UCSD-AML1 (cell line): ENCODE data around the gene KPNA6.
"Not testable (repeated sequence)": the region's sequence is repeated elsewhere in the genome, so short reads cannot be mapped to it uniquely, and the experiment has no call there.

ENCODE experiments used
- DNase-seq: peaks from one replicate; lab custom pipeline; 2025; ENCODE audit not compliant: unreplicated experiment; lab: John Stamatoyannopoulos, UW

KPNA6 gene

DNA sequence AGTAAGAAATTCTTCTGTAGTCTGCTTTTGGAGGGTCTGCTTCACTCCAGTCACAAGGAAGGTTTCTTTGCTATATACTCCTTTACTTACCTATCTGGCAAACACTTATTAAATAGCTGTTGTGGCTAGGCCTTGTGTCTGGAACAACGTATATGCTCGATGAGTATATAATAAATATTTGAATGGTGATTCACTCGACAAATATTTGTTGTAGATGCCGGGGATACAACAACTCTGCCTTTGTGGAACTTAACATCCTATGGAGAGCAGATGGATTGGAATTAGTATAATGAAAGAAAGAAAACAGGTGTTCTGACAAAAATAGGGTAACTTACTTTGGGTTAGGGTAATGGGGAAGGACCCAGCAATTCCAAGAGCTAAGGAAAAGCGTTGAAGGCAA, 31.1 kb downstream of the KPNA6 start:
- DNase-seq, result no peak

DNA sequence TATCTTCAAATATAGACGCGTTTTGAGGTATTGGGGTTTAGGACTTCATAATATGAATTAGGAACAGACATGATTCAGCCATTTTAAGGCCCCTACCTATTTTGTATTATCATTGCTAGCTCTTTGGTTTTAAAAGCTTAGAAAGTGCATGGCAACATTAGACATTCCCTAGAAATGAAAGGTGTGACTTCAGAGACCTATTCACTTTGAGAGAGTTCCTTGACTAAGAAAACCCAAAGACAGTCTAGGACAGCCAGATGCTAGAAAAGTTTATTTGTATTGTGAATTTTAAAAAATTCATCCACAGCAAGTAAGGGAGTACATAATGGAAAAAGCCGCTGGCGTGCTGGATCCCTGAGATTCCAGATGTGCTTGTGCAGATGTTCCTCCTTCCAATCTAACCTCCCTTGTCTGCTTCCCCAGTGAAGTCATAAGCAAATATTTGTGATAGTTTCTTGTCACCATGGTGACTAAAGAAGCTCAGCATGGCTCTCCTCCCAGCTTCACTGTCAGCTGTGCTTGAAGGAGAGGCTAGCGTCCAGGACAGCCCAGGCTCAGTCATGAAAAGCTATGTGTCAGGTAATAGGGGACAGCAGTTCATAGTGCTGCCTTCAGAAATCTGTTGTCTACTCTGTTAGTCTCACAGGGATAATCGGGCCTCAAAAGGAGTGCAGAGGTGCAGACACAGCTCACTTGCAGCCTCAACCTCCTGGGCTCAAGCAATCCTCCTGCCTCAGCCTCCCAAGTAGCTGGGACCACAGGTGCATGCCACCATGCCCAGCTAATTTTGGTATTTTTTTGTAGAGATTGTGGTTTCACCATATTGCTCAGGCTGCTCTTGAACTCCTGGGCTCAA, 34.8 kb downstream of the KPNA6 start:
- DNase-seq, result no peak

DNA sequence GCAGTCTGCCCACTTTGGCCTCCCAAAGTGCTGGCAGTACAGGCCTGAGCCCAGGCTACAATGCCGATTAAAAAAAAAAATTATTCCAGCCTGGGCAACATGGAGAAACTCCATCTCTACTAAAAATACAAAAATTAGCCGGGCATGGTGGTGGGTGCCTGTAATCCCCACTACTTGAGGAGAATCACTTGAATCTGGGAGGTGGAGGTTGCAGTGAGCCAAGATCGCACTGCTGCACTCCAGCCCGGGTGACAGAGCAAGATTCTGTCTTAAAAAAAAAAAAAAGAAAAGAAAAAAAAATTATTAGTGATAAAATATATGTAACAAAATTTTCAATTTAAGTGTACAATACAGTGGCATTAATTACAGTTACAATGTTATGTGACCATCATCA, 35.4 kb downstream of the KPNA6 start:
- not testable (repeated sequence) for DNase-seq

DNA sequence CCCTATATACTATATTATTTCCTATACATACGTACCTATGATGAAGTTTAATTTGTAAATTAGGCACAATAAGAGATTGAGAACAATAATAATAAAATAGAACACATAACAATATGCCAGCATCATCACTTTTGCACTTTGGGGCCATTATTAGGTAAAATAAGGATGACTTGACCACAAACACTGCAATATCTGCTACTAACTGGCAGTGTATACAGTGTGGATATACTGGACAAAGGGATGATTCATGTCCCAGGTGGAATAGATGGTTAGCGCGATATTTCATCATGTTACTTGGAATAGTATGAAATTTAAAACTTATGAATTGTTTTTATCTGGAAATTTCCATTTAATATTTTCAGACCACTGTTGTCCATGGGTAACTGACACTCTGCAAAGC, 36.2 kb downstream of the KPNA6 start:
- no peak for DNase-seq

DNA sequence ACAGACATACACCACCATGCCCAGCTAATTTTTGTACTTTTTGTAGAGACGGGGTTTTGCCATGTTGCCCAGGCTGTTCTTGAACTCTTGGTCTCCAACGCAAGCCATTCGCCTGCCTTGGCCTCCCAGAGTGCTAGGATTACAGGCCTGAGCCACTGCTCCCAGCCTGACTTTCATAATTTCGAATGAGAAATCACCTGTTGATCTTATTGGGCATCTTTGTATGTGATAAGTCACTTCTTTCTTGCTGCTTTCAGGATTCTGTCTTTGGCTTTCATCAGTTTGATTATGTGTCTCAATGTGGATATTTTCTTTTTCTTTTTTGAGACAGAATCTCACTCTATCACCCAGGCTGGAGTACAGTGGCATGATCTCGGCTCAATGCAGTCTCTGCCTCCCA, 39.9 kb downstream of the KPNA6 start:
- not testable (repeated sequence) for DNase-seq

DNA sequence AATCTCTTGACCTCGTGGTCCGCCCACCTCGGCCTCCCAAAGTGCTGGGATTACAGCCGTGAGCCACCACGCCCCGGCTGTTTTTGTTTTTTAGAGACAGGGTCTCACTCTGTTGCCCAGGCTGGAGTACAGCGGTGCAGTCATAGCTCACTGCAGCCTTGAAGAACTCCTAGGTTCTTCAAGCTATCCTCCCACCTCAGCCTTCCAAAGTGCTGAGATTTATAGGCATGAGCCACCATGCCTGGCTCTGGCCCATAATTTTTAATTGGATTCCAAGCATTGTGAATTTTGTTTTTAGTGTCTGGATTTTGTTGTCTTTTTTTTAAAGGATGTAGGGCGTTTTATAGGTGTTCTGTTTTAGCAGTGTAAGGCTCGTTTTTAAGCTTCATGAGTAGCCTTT, 43.0 kb downstream of the KPNA6 start:
- no peak for DNase-seq

DNA sequence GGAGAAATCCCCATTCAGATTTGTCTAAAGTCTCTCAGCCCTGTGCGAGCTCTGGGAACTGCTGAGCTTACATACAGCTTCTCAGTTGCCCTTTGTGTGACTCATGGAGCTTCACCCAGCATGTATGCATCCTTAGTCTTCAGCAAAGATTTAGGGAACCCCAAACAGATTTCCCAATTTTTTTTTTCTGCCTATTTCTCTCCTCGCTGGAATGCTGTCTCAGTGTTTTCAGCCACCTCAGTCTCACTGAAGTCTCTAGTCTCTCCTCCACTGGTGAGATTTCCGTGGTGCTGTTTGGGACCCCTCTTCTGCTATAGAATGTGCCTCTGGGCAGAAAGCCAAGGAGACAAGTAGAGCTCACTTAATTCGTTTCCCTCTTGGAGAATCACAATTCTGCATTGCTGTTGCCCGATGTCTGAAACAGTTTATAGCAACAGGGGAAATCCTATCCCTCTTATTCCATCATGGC, 43.5 kb downstream of the KPNA6 start:
- DNase-seq, result no peak

DNA sequence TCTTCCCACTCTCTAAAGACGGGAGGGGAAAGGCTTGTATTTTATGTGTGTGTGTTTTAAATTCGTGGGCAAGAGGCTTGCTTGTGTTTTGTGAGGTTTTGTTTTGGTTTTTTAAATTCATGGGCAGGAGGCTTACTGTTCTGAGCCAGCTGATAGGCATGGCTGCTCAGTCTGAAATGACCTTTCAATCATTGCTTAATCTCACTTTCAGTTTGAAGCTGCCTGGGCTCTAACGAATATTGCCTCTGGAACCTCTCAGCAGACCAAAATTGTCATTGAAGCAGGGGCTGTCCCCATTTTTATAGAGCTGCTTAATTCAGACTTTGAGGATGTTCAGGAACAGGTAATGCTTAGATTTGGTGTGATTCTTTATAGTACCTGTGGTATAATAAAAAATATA, 51.3 kb downstream of the KPNA6 start:
- no peak for DNase-seq

DNA sequence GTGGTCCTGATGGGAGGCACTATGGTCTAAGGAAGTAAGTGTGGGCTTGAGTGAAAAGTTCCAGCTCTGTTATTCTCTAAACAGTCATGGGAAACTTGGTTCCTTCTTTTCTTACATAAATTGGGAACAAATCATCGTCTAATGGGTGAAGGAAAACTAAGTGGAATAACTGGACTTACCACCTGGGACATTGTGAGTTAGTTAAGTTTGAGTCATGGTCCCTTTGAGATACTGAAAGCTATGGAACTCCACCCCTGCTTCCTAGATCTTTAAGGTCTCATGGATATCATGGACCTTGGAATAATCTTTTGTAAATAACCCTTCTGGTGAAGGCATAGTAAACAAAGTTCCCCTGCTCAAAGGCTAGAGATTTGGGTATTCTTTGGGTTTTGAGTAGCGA, 55.5 kb downstream of the KPNA6 start:
- DNase-seq, result no peak

DNA sequence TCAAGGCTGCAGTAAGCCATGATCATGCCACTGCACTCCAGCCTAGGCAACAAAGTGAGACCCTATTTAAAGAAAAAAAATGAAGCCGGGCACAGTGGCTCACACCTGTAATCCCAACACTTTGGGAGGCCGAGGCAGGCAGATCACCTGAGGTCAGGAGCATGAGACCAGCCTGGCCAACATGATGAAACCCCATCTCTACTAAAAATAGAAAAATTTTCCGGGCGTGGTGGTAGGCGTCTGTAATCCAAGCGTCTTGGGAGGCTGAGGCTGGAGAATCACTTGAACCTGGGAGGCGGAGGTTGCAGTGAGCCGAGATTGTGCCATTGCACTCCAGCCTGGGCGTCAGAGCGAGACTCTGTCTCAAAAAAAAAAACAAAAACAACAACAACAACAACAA, 57.8 kb downstream of the KPNA6 start:
- DNase-seq, result not testable (repeated sequence)

DNA sequence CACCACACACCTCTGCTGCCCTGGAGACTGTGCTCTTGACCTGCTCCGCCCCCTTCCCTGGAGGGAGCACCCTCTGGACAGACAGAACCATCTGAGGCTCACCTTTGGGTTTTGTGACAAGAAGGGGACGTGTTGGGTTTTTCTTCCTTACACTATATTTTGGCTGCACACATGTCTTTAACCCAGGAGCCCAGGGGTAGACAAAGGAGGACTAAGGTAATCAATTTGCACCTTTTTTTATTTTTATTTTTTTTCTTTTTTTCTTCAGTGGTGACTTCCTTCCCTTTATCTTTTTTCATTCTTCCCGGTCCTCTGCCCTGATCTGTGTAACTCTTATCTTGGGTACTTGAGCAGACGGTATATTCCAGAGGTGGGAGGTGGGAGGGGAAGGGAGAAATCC, 63.1 kb downstream of the KPNA6 start:
- no peak for DNase-seq

DNA sequence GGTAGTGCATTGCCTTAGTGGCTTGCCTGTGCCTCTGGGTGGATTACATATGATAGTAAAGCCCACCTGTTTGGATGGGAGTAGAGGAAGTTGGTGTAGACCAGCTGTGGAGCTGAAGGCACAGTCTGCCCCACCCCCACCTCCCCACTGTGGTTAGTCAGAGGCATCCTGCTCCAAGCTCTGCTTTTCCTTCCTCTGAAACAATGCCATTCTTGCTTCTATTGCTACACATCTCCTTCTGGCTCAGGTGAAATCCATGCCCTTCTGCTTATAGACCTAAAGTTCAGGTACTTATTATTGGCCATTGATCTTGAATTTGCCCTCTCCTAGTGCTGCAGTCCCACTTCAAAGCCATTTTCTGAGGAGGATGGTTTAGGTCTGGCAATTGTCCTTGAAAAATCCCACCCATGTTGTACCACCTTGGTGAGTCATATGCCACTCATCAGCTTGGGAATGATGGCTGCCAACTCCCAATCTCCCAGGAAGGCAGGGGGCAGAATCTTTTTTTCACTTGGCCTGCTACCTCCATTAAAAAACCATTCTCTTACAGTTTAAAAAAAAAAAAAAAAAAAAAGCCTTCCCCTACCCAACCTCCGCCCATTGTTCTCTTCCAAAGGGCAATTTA, 64.9 kb downstream of the KPNA6 start:
- peak; percentile 35 for DNase-seq

DNA sequence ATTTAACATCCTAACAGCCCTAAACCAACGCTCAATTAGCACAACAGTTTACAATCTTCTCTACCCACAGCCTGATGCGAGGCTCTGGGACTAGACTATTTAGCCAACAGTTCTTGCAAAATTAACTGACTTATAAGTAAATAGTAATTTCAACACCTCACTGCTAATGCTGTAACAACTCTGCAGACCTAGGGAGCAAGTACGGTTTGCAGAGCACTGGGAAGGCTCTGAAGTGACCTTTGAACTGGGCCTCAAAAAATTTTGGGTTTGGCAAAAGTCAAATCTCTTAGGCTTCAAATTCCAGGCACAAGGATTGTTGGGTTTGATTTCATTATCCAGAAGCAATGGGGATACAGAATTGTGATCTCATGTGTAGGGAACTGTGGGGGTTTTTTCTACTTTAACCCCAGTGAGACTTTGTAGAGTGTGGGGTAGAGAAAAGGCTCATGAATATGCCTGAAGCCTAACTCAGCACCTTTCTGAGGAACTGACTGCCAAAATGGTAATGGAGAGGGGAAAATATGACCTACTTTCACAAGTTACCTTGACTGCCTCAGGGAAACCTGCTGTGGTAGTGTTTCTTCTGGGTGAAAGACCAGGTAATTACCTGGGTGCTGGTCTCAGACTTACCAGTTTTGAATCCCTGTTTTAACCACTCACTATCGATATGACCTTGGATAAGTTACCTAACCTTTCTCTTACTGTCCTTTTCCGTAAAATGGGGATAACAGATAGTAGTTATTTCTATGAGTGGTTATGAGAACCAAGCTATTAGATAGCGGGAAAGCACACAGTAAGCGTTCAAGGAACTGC, 70.7 kb downstream of the KPNA6 start:
- DNase-seq, result no peak

DNA sequence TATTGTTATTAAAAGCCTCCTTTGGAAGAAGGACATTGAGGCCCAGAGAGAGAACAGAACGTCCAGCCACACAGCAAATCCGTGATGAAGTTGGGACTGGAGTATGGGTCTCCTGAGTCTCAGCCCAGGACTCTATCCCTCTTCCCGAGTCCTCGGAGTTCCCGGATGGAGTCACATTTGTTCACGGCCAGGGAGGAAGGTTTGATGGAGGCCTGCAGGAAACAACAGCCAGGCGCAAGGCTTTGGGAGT, 71.3 kb downstream of the KPNA6 start:
- no peak for DNase-seq

DNA sequence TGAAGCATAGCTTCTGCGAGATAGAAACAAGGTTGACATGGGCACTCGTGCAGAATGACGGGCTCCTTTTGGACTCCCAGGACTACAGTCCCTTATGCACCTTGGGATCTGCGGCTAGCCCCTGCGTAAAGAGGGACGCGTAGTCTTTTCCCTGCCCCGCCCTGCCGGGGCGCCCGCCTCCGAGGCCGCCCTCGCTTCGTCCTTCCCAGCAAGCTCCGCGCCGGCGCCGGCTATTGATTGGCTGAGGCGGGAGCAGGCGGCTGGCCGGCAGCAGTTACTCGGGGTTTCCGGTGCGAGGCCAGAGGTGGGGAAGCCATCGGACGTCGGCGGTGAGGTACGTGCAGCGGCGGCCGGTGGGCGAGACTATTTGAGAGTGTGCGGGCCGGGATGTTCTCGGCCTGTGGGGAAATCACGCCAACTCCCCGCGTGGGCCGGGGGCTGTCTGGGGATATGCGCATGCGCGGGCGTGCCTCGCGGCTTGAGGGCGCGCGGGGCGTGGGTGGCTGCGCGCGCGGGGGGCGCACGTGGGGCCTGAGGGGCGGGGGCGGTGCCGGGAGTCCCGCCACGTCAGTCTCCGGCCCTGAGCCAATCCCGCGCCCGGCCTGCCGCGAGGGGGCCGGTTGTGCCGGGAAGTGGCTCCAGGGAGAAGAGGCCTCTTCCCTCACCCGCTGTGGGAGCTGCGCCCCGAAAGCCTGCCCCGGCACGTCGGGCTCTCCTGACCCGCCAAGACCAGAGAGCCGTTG, 71.8 kb downstream of the KPNA6 start, which contains the start of gene TXLNA:
TSS of gene TXLNA (plus strand) at position 233 of the 743 bp plus-strand sequence. CDS start 671 bp downstream, outside the sequence.
- peak; percentile 95 for DNase-seq

DNA sequence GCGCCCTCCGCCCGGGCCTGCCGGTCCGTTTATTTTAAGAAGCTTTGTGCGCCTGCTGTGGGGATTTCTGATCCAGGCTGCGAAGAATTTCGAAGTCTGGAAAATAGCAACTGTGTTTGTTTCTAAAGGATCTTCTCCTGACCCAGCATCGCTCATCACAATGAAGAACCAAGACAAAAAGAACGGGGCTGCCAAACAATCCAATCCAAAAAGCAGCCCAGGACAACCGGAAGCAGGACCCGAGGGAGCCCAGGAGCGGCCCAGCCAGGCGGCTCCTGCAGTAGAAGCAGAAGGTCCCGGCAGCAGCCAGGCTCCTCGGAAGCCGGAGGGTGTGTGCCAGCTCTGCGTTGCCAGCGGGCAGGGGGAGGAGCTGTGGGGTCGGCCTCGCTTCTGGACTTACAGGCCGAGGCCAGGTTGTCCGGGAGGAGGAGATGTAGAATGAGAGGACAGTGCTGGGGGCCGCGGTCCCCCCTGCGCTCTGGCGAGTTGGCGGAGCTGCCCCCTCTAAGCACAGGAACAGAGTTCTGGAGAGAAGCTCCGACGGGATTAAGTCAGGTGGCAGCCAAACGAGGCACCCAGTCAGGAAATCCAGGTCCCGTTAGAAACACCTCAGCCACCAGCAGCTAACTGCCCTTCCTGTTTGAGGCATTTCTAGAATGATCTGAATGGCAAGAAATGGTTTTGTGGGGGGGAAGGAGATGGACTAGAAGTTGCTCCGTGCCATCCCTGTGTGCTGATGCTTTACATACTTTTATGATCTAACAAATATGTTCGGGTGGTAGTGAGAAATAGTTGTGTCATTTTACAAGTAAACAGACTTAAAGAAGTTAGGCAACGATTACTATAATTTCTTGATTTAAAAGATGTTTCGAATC, 72.6 kb downstream of the KPNA6 start:
- peak; percentile 50 for DNase-seq

DNA sequence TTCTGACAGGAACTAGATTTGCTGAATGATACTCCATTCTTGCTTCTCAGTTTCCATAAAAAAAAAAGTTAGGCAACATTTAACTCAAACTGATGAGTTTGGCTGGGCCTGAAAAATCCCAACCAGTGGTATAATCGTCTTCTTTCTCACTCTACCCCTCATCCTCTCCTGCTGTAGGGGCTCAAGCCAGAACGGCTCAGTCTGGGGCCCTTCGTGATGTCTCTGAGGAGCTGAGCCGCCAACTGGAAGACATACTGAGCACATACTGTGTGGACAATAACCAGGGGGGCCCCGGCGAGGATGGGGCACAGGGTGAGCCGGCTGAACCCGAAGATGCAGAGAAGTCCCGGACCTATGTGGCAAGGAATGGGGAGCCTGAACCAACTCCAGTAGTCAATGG, 73.2 kb downstream of the KPNA6 start:
- no peak for DNase-seq

DNA sequence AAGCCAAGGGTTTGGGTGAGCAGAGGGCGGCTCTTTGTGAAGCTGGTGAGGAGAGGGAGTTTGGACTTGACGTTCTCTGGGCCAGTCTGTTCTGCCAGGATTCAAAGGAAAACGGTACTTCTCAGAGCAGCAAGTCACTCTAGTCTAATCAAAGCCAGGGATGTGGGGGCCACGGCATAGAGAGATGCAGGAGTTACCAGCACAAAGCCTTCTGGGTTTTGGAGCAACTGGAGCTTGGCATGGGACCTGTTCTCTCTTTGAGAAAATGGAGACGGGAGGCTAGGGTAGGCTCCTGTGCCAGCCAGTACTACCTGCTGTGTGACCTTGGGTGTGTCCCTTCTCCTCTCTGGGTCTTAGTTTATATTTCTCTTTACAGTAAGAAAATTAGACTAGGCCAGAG, 73.7 kb downstream of the KPNA6 start:
- DNase-seq, result no peak

DNA sequence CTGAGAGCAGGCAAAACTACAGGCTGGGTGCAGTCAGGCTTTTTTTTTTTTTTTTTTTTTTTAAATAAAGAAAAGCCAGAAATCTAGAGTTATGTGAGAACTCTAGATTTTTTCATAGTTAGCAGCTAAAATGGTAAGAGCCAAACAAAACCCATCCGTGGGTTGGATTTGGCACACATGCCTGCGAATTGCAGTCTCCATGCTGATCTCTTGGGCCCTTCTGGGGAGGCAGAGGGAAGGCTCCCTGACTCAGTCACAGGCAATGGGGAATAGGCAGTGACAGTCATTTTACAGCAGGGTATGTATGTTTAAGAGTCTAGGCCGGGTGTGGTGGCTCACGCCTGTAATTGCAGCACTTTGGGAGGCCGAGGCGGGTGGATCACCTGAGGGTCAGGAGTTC, 74.2 kb downstream of the KPNA6 start:
- DNase-seq, result no peak

DNA sequence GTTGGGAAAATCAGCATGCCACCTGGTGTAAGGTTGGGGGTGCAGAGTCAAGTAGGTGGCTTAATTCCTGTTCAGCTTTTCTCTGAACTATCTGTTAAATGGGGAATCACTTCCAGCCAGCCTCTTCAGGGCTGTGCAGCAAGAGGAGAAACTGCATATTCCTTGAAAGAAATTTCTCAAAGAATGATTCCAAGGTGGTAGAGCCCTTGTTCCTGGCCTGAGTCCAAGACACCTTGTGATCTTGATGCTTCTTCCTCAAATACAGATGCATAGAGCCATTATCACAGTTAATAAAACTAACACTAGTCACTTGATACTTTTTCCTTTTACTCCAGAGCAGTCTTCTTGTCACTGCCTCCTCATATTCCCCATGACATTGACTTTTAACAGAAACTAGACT, 76.8 kb downstream of the KPNA6 start:
- no peak for DNase-seq
